HepG2 (cell line): Measurements from ENCODE around the gene DSCAML1.

Experiments used
- BHLHE40 ChIP-seq: IDR thresholded peaks from 2 replicates; pipeline ENCODE4 v1.6.1; 2011; ENCODE audit warnings: low read length, improper control_type of control experiment
- BRF2 ChIP-seq: sonication (generic); formaldehyde crosslinking; IDR thresholded peaks from 2 replicates; pipeline ENCODE4 v1.8.1; 2022; ENCODE audit warnings: mild to moderate bottlenecking, missing genetic modification reagents
- CTCF ChIP-seq: sonication (generic); formaldehyde crosslinking; IDR thresholded peaks from 2 replicates; pipeline ENCODE4 v1.5.0; 2020; ENCODE audit warnings: mild to moderate bottlenecking, missing genetic modification reagents, moderate library complexity
- EED ChIP-seq: sonication (generic); formaldehyde crosslinking; IDR thresholded peaks from 2 replicates; pipeline ENCODE4 v1.5.0; 2020; ENCODE audit warnings: mild to moderate bottlenecking, missing genetic modification reagents
- IRX3 ChIP-seq: sonication (generic); formaldehyde crosslinking; IDR thresholded peaks from 2 replicates; pipeline ENCODE4 v1.8.1; 2023; ENCODE audit warnings: mild to moderate bottlenecking, low read depth, missing genetic modification reagents, borderline replicate concordance
- JUN ChIP-seq: sonication (generic); formaldehyde crosslinking; IDR thresholded peaks from 2 replicates; pipeline ENCODE4 v1.4.0; 2020; ENCODE audit warnings: mild to moderate bottlenecking, missing genetic modification reagents
- LCORL ChIP-seq, 2 experiments: fragments of 450-650 bp in 1 of 2; sonication (generic) in 1 of 2; formaldehyde crosslinking in 1 of 2; IDR thresholded peaks; 2 replicates each; pipeline versions ENCODE4 v1.5.0 to v1.6.1; 2017 to 2020; ENCODE audit warnings: antibody characterized with exemption in 1 of 2, missing genetic modification reagents in 1 of 2
- MXI1 ChIP-seq: IDR thresholded peaks from 3 replicates; pipeline ENCODE4 v1.6.1; 2012; ENCODE audit warnings: low read depth, low read length, inconsistent platforms, borderline replicate concordance
- SIN3A ChIP-seq: IDR thresholded peaks from 2 replicates; pipeline ENCODE4 v1.6.1; 2011; ENCODE audit warnings: low read depth, mild to moderate bottlenecking, control low read depth, low read length, borderline replicate concordance
- SP5 ChIP-seq: IDR thresholded peaks from 2 replicates; pipeline ENCODE4 v1.6.1; 2016; ENCODE audit warnings: low read depth, borderline replicate concordance
- XBP1 ChIP-seq: sonication (generic); formaldehyde crosslinking; IDR thresholded peaks from 2 replicates; pipeline ENCODE4 v1.5.0; 2020; ENCODE audit warnings: missing genetic modification reagents
- ZNF362 ChIP-seq: sonication (generic); formaldehyde crosslinking; IDR thresholded peaks from 2 replicates; pipeline ENCODE4 v1.4.0; 2020; ENCODE audit warnings: missing genetic modification reagents, mild to moderate bottlenecking, borderline replicate concordance
- TF ChIP-seq, protein P1 (sequence below): sonication (generic); formaldehyde crosslinking; IDR thresholded peaks from 2 replicates; pipeline ENCODE4; 2020; ENCODE audit warnings: missing genetic modification reagents, mild to moderate bottlenecking, borderline replicate concordance
- TF ChIP-seq, protein P2 (sequence below): IDR thresholded peaks from 2 replicates; pipeline ENCODE4 v1.6.1; 2012; ENCODE audit warnings: low read length, improper control_type of control experiment

DNA sequence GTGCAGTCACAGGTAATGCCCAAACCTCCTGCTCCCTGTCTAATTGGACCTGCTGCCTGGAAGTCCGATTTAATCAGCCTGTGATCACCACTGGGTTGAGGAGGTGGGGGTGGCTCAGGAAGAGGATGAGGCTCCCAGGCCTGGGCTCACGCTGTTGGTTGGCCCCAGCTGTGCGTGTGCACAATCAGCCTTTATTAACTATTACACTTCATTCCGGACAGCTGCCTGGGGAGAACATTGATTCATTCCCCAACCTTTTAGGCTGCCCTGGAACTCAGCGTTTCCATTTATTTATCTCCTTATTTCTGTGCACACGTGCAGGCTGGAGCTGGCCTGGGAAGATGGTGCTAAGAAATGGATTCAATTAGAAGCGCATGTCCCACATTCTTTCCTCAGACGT, 123.4 kb downstream of the DSCAML1 start:
- TF ChIP-seq JUN (CRISPR knock-in tag) (no peak), XBP1 (CRISPR knock-in tag) (no peak), BRF2 (no peak), SP5 (no peak), EED (CRISPR knock-in tag) (no peak), BHLHE40 (no peak), CTCF (no peak), MXI1 (no peak), SIN3A (no peak), IRX3 (CRISPR knock-in tag) (no peak), ZNF362 (CRISPR knock-in tag) (no peak), LCORL (IDR thresholded peaks at IDR 0.05) (no peak), LCORL (CRISPR knock-in tag; IDR thresholded peaks at IDR 0.05) (no peak)
- TF ChIP-seq, protein P1, sequence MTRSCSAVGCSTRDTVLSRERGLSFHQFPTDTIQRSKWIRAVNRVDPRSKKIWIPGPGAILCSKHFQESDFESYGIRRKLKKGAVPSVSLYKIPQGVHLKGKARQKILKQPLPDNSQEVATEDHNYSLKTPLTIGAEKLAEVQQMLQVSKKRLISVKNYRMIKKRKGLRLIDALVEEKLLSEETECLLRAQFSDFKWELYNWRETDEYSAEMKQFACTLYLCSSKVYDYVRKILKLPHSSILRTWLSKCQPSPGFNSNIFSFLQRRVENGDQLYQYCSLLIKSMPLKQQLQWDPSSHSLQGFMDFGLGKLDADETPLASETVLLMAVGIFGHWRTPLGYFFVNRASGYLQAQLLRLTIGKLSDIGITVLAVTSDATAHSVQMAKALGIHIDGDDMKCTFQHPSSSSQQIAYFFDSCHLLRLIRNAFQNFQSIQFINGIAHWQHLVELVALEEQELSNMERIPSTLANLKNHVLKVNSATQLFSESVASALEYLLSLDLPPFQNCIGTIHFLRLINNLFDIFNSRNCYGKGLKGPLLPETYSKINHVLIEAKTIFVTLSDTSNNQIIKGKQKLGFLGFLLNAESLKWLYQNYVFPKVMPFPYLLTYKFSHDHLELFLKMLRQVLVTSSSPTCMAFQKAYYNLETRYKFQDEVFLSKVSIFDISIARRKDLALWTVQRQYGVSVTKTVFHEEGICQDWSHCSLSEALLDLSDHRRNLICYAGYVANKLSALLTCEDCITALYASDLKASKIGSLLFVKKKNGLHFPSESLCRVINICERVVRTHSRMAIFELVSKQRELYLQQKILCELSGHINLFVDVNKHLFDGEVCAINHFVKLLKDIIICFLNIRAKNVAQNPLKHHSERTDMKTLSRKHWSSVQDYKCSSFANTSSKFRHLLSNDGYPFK (CRISPR knock-in tag): no peak
- TF ChIP-seq, protein P2, sequence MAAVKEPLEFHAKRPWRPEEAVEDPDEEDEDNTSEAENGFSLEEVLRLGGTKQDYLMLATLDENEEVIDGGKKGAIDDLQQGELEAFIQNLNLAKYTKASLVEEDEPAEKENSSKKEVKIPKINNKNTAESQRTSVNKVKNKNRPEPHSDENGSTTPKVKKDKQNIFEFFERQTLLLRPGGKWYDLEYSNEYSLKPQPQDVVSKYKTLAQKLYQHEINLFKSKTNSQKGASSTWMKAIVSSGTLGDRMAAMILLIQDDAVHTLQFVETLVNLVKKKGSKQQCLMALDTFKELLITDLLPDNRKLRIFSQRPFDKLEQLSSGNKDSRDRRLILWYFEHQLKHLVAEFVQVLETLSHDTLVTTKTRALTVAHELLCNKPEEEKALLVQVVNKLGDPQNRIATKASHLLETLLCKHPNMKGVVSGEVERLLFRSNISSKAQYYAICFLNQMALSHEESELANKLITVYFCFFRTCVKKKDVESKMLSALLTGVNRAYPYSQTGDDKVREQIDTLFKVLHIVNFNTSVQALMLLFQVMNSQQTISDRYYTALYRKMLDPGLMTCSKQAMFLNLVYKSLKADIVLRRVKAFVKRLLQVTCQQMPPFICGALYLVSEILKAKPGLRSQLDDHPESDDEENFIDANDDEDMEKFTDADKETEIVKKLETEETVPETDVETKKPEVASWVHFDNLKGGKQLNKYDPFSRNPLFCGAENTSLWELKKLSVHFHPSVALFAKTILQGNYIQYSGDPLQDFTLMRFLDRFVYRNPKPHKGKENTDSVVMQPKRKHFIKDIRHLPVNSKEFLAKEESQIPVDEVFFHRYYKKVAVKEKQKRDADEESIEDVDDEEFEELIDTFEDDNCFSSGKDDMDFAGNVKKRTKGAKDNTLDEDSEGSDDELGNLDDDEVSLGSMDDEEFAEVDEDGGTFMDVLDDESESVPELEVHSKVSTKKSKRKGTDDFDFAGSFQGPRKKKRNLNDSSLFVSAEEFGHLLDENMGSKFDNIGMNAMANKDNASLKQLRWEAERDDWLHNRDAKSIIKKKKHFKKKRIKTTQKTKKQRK: no peak
